Esophagus muscularis mucosa (tissue), 4 donors: Measurements from ENCODE around the gene PLSCR2. TPM values are rescaled to one million over a fixed set of nuclear protein-coding genes. Genes with fewer than 3 reads are reported as not detected.

Experiments used
- DNase-seq: peaks from one replicate; pipeline ENCODE4 v3.0.0-alpha.2; 2017; ENCODE audit errors: extremely low spot score
- H3K27ac ChIP-seq, 4 donors: fragments of 200-600 bp; sonication (generic); replicated peaks in 1 of 4; 1 replicate in 3 of 4; 2 replicates in 1 of 4; pipeline ENCODE4 v1.5.1; 2016 to 2019; ENCODE audit warnings: mild to moderate bottlenecking in 1 of 4
- H3K27me3 ChIP-seq, 4 donors: fragments of 200-600 bp; sonication (generic); one replicate each; pipeline versions ENCODE4 v1.5.1 to v1.6.0; 2016 to 2019
- H3K36me3 ChIP-seq, 4 donors: fragments of 200-600 bp; sonication (generic); one replicate each; pipeline ENCODE4 v1.5.1; 2016 to 2019
- H3K4me1 ChIP-seq, 4 donors: fragments of 200-600 bp; sonication (generic); one replicate each; pipeline ENCODE4 v1.5.1; 2016 to 2019
- H3K4me3 ChIP-seq, 4 donors: fragments of 200-600 bp; sonication (generic); 1 replicate in 2 of 4; 2 replicates in 2 of 4; pipeline ENCODE4 v1.5.1; 2016 to 2019; ENCODE audit warnings: mild to moderate bottlenecking in 4 of 4, moderate library complexity in 1 of 4
- H3K9me3 ChIP-seq, 4 donors: fragments of 200-600 bp; sonication (generic); 1 replicate in 3 of 4; 2 replicates in 1 of 4; pipeline ENCODE4 v1.5.1; 2016 to 2019
- EP300 ChIP-seq: sonication (generic); formaldehyde crosslinking; IDR thresholded peaks from one replicate; pipeline ENCODE4 v1.6.1; 2017; ENCODE audit warnings: antibody characterized with exemption
- POLR2A ChIP-seq: fragments of 450-650 bp; IDR thresholded peaks from one replicate; pipeline ENCODE4 v1.6.1; 2017; ENCODE audit warnings: antibody characterized with exemption, moderate library complexity, mild to moderate bottlenecking, low read depth
- POLR2AphosphoS5 ChIP-seq, 2 donors: sonication (generic); formaldehyde crosslinking; IDR thresholded peaks; one replicate each; pipeline ENCODE4 v1.6.1; 2017; ENCODE audit warnings: antibody characterized with exemption in 2 of 2
- WGBS: methylation state at CpG from one replicate; pipeline ENCODE4 v1.1.5; 2018; 5-methylcytosine and 5-hydroxymethylcytosine counted together
- intact Hi-C: fragments of 100-400 bp; cut with DNase I; formaldehyde crosslinking; loops from one replicate; pipeline ENCODE4 v1.15.1; 2023
- total RNA-seq, 4 donors: library from RNA; depleted of rRNA; stranded (reverse); fragments of >200 nt; gene quantifications; one replicate each; pipeline versions ENCODE4 v1.1.0 to v1.2.1, GENCODE V29; 2016
- TF ChIP-seq, protein P1 (sequence below), 3 experiments: fragments of 200-600 bp in 2 of 3; fragments of 450-650 bp in 1 of 3; sonication (generic) in 2 of 3; IDR thresholded peaks; one replicate each; pipeline ENCODE4 v1.5.1; 2017 to 2019; ENCODE audit warnings: antibody characterized with exemption in 3 of 3, mild to moderate bottlenecking in 2 of 3, moderate library complexity in 1 of 3

The PLSCR2 gene
- total RNA-seq, 4 donors from 2014 or later: 0.69 TPM; not detected in 3

DNA sequence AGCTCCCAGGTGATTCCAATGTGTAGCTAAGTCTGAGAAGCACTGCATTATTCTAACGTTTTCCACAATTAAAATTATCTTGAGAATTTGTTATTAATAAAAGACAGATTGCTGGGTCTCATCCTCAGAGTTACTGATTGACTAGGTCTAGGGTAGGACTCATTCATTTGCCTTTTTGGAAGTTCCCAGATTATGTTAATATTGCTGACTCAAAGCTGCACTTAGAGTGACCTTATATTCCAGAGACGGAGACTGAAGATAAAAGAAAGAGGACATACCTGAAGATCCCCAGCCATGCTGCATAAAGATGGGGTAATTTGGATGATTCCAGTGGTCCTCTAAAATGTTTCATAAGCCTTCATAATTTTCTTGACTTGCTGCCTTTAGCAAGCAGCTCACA is 81.8 kb downstream of the PLSCR2 start:
- no peak overlapping the region for H3K27ac ChIP-seq
- DNase-seq: no peak
- TF ChIP-seq, protein P1, sequence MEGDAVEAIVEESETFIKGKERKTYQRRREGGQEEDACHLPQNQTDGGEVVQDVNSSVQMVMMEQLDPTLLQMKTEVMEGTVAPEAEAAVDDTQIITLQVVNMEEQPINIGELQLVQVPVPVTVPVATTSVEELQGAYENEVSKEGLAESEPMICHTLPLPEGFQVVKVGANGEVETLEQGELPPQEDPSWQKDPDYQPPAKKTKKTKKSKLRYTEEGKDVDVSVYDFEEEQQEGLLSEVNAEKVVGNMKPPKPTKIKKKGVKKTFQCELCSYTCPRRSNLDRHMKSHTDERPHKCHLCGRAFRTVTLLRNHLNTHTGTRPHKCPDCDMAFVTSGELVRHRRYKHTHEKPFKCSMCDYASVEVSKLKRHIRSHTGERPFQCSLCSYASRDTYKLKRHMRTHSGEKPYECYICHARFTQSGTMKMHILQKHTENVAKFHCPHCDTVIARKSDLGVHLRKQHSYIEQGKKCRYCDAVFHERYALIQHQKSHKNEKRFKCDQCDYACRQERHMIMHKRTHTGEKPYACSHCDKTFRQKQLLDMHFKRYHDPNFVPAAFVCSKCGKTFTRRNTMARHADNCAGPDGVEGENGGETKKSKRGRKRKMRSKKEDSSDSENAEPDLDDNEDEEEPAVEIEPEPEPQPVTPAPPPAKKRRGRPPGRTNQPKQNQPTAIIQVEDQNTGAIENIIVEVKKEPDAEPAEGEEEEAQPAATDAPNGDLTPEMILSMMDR (IDR thresholded peaks at IDR 0.05): no peak
- TF ChIP-seq POLR2AphosphoS5 (IDR thresholded peaks at IDR 0.05) (no peak), POLR2A (no peak), EP300 (no peak)
- H3K4me3 ChIP-seq: no peak overlapping the region
- no peaks in the 10 kb centered on the region for H3K27me3 ChIP-seq
- 56% methylated on average over 2 of the region's 2 CpGs for WGBS
- no peaks in the 10 kb centered on the region for H3K36me3 ChIP-seq
- peaks cover 8 to 14% (median 13%) of the 10 kb centered on the region in 4 donors for H3K4me1 ChIP-seq
- H3K9me3 ChIP-seq: no peaks in the 10 kb centered on the region
- intact Hi-C loops: no loop called here

DNA sequence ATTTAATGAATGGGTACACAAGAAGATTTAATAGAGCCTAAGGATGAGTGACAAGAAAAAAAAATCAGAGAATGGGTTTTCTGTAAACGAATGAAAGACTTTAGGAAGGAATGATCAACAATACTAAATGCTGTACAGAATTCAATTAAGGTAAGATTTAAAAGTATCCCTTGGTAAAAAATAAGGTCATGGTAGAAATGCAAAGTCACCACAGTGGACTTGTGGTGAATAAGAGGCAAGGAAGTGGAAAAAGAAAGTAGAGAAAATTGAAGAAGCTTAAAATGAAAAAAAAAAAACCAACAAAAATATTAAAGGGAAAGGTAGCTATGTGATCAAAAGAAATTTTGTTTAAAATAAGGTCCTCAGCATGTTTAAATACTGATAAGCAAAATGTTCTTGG is 82.4 kb downstream of the PLSCR2 start:
- DNase-seq: no peak
- TF ChIP-seq POLR2AphosphoS5 (IDR thresholded peaks at IDR 0.05): no peak
- no peak for TF ChIP-seq EP300
- TF ChIP-seq POLR2A: no peak
- TF ChIP-seq, protein P1 (IDR thresholded peaks at IDR 0.05): no peak
- Histone ChIP-seq H3K36me3 (no peaks in the 10 kb centered on the region), H3K4me1 (peaks cover 8 to 14% (median 13%) of the 10 kb centered on the region in 4 donors), H3K9me3 (no peaks in the 10 kb centered on the region), H3K4me3 (no peak overlapping the region), H3K27ac (no peak overlapping the region), H3K27me3 (no peaks in the 10 kb centered on the region)
- 77% methylated on average over 1 of the region's 1 CpG for WGBS
- intact Hi-C loops: no loop called here

DNA sequence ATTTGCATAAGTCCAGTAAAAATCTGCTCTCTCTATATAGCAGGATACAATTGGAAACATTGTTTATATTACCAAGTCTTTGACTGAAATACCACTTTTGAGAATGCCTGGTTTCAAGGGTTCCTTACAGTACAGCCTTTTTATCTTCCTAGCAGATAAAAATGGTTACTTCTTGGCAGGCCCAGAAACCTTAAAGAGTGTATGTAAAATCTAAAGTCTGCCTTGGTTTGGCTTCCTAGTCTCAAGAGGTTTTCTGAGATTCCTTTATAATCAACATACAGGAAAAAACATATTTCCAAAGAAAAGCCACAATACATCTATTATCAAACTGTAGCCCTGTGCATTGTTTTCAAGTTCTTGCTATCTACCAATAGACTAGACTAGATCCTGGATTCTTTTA is 84.6 kb downstream of the PLSCR2 start:
- no peaks in the 10 kb centered on the region for H3K9me3 ChIP-seq
- no peaks in the 10 kb centered on the region for H3K4me1 ChIP-seq
- intact Hi-C loops: no loop called here
- DNase-seq: no peak
- H3K27ac ChIP-seq: no peak overlapping the region
- H3K27me3 ChIP-seq: no peaks in the 10 kb centered on the region
- TF ChIP-seq, protein P1 (IDR thresholded peaks at IDR 0.05): no peak
- no peak for TF ChIP-seq POLR2A
- TF ChIP-seq EP300: no peak
- TF ChIP-seq POLR2AphosphoS5 (IDR thresholded peaks at IDR 0.05): no peak
- H3K36me3 ChIP-seq: no peaks in the 10 kb centered on the region
- no peak overlapping the region for H3K4me3 ChIP-seq

Other genes with a start within 250 kb of the PLSCR2 start
- gene PLSCR4, start 218.5 kb downstream of the PLSCR2 start, total RNA-seq: 10 to 100 TPM; 43.5 to 71.4 (median 63.0) TPM
- gene PLSCR1, start 75.0 kb upstream of the PLSCR2 start, total RNA-seq: 100 to 1,000 TPM in 1 of 4 donors, 10 to 100 TPM in 3; 40.7 to 221 (median 58.2) TPM
- not detected for gene PLSCR5, start 135.8 kb upstream of the PLSCR2 start, total RNA-seq